ENCODE measurements around the gene TNC. TPM values are rescaled to one million over a fixed set of nuclear protein-coding genes. Genes with fewer than 3 reads are reported as not detected.
"Not testable (repeated sequence)": the region's sequence is repeated elsewhere in the genome, so short reads cannot be mapped to it uniquely, and the experiment has no call there.

The TNC gene
- total RNA-seq, 1 experiment from 2014 or later, result 106 TPM

- DNase-seq (ENCODE audit: low read depth, low spot score), result no peak
- in situ Hi-C loops (cut with HindIII; ENCODE audit: low pct_unique_long_range_greater_than_20kb, low sequenced_read_pairs), result no loop called here
Measured at GRCh38 chr9:115141612-115142011, 23.7 kb upstream of the TNC start.

- in situ Hi-C loops (cut with HindIII; ENCODE audit: low pct_unique_long_range_greater_than_20kb, low sequenced_read_pairs), result no loop called here
- no peak for DNase-seq (ENCODE audit: low read depth, low spot score)
Measured at GRCh38 chr9:115138151-115138550, 20.2 kb upstream of the TNC start.

GRCh38 chr9:115137526-115137925 lies 19.6 kb upstream of the TNC start:
- no peak for DNase-seq (ENCODE audit: low read depth, low spot score)
- in situ Hi-C loops (cut with HindIII; ENCODE audit: low pct_unique_long_range_greater_than_20kb, low sequenced_read_pairs), result no loop called here

- in situ Hi-C loops (cut with HindIII; ENCODE audit: low pct_unique_long_range_greater_than_20kb, low sequenced_read_pairs), result no loop called here
- DNase-seq (ENCODE audit: low read depth, low spot score), result peak; percentile 43
Measured at GRCh38 chr9:115135821-115136778, 18.1 kb upstream of the TNC start.

- DNase-seq (ENCODE audit: low read depth, low spot score), result no peak
- in situ Hi-C loops (cut with HindIII; ENCODE audit: low pct_unique_long_range_greater_than_20kb, low sequenced_read_pairs), result no loop called here
Measured at GRCh38 chr9:115134941-115135340, 17.0 kb upstream of the TNC start.

GRCh38 chr9:115133649-115134048 lies 15.7 kb upstream of the TNC start:
- in situ Hi-C loops (cut with HindIII; ENCODE audit: low pct_unique_long_range_greater_than_20kb, low sequenced_read_pairs), result no loop called here

GRCh38 chr9:115132648-115133047 lies 14.7 kb upstream of the TNC start:
- in situ Hi-C loops (cut with HindIII; ENCODE audit: low pct_unique_long_range_greater_than_20kb, low sequenced_read_pairs), result no loop called here
- no peak for DNase-seq (ENCODE audit: low read depth, low spot score)

More at GRCh38 chr9:115133649-115134048, 15.7 kb upstream of the TNC start:
- no peak for DNase-seq (ENCODE audit: low read depth, low spot score)

- DNase-seq (ENCODE audit: low read depth, low spot score), result no peak
- in situ Hi-C loops (cut with HindIII; ENCODE audit: low pct_unique_long_range_greater_than_20kb, low sequenced_read_pairs), result no loop called here
Measured at GRCh38 chr9:115130176-115130575, 12.2 kb upstream of the TNC start.

- in situ Hi-C loops (cut with HindIII; ENCODE audit: low pct_unique_long_range_greater_than_20kb, low sequenced_read_pairs); DNase-seq (ENCODE audit: low read depth, low spot score): not testable (repeated sequence)
Measured at GRCh38 chr9:115128726-115129125, 10.8 kb upstream of the TNC start.

- in situ Hi-C loops (cut with HindIII; ENCODE audit: low pct_unique_long_range_greater_than_20kb, low sequenced_read_pairs), result no loop called here
- no peak for DNase-seq (ENCODE audit: low read depth, low spot score)
Measured at GRCh38 chr9:115127191-115127817, 9.3 kb upstream of the TNC start.

- DNase-seq (ENCODE audit: low read depth, low spot score), result no peak
- in situ Hi-C loops (cut with HindIII; ENCODE audit: low pct_unique_long_range_greater_than_20kb, low sequenced_read_pairs), result no loop called here
Measured at GRCh38 chr9:115126404-115126803, 8.4 kb upstream of the TNC start.

GRCh38 chr9:115122937-115123336 lies 5.0 kb upstream of the TNC start:
- in situ Hi-C loops (cut with HindIII; ENCODE audit: low pct_unique_long_range_greater_than_20kb, low sequenced_read_pairs), result no loop called here
- DNase-seq (ENCODE audit: low read depth, low spot score), result no peak

GRCh38 chr9:115121181-115121580 lies 3.2 kb upstream of the TNC start:
- in situ Hi-C loops (cut with HindIII; ENCODE audit: low pct_unique_long_range_greater_than_20kb, low sequenced_read_pairs), result no loop called here
- DNase-seq (ENCODE audit: low read depth, low spot score), result no peak

GRCh38 chr9:115118879-115119218 lies 892 bp upstream of the TNC start:
- in situ Hi-C loops (cut with HindIII; ENCODE audit: low pct_unique_long_range_greater_than_20kb, low sequenced_read_pairs), result no loop called here
- DNase-seq (ENCODE audit: low read depth, low spot score), result peak; percentile 88

GRCh38 chr9:115116421-115117284 lies 1.3 kb downstream of the TNC start:
- no peak for DNase-seq (ENCODE audit: low read depth, low spot score)
- in situ Hi-C loops (cut with HindIII; ENCODE audit: low pct_unique_long_range_greater_than_20kb, low sequenced_read_pairs), result no loop called here

- in situ Hi-C loops (cut with HindIII; ENCODE audit: low pct_unique_long_range_greater_than_20kb, low sequenced_read_pairs), result no loop called here
- no peak for DNase-seq (ENCODE audit: low read depth, low spot score)
Measured at GRCh38 chr9:115115924-115116323, 2.0 kb downstream of the TNC start.

- in situ Hi-C loops (cut with HindIII; ENCODE audit: low pct_unique_long_range_greater_than_20kb, low sequenced_read_pairs), result no loop called here
- DNase-seq (ENCODE audit: low read depth, low spot score), result no peak
Measured at GRCh38 chr9:115115117-115115880, 2.7 kb downstream of the TNC start.

Measured in SK-MEL-5 (cell line).